HepG2 (cell line): ENCODE data around the gene VARS1. TPM values are rescaled to one million over a fixed set of nuclear protein-coding genes. Genes with fewer than 3 reads are reported as not detected.
A peak's percentile ranks its signal among the peaks of the same experiment; 100 is the strongest.

ENCODE experiments used
- ARID3A ChIP-seq: IDR thresholded peaks from 2 replicates; pipeline ENCODE4 v1.6.1; 2012; ENCODE audit warnings: low read depth, low read length, improper control_type of control experiment
- BATF2 ChIP-seq: sonication (generic); formaldehyde crosslinking; IDR thresholded peaks from 2 replicates; pipeline ENCODE4 v1.8.0; 2022; ENCODE audit warnings: mild to moderate bottlenecking, missing genetic modification reagents, moderate library complexity
- CEBPG ChIP-seq: IDR thresholded peaks from 2 replicates; pipeline ENCODE4 v1.6.1; 2016
- FLYWCH1 ChIP-seq: sonication (generic); formaldehyde crosslinking; IDR thresholded peaks from 2 replicates; pipeline ENCODE4 v1.8.1; 2023; ENCODE audit warnings: mild to moderate bottlenecking, missing genetic modification reagents
- FOXP1 ChIP-seq, 2 experiments: fragments of 450-650 bp in 1 of 2; IDR thresholded peaks; 2 replicates each; pipeline ENCODE4 v1.6.1; 2017 to 2018; ENCODE audit warnings: antibody characterized with exemption in 1 of 2
- GFI1 ChIP-seq: sonication (generic); formaldehyde crosslinking; IDR thresholded peaks from 2 replicates; pipeline ENCODE4 v1.5.0; 2020; ENCODE audit warnings: missing genetic modification reagents, mild to moderate bottlenecking, borderline replicate concordance
- HCFC1 ChIP-seq: fragments of 150-350 bp; IDR thresholded peaks from 2 replicates; pipeline ENCODE4 v1.6.1; 2014; ENCODE audit warnings: low read depth, low read length
- HMGA1 ChIP-seq: sonication (generic); formaldehyde crosslinking; conservative IDR thresholded peaks from 2 replicates; pipeline ENCODE4 v1.4.0; 2020; ENCODE audit warnings: missing genetic modification reagents
- ISL2 ChIP-seq: sonication (generic); formaldehyde crosslinking; IDR thresholded peaks from 2 replicates; pipeline ENCODE4 v1.5.0; 2020; ENCODE audit warnings: missing genetic modification reagents
- KDM3A ChIP-seq: IDR thresholded peaks from 2 replicates; pipeline ENCODE4 v1.6.1; 2018; ENCODE audit warnings: low read depth, missing compliant biosample characterization
- MAFF ChIP-seq: IDR thresholded peaks from 2 replicates; pipeline ENCODE4 v1.6.1; 2011; ENCODE audit warnings: low read depth, low read length, improper control_type of control experiment
- NFKBIZ ChIP-seq: IDR thresholded peaks from 2 replicates; pipeline ENCODE4 v1.6.1; 2018; ENCODE audit warnings: missing genetic modification reagents, missing compliant biosample characterization
- NR2F2 ChIP-seq: IDR thresholded peaks from 2 replicates; pipeline ENCODE4 v1.6.1; 2012; ENCODE audit warnings: low read depth, inconsistent platforms, borderline replicate concordance
- PATZ1 ChIP-seq: sonication (generic); formaldehyde crosslinking; IDR thresholded peaks from 2 replicates; pipeline ENCODE4 v1.4.0; 2020; ENCODE audit warnings: missing genetic modification reagents
- RXRA ChIP-seq: sonication (generic); formaldehyde crosslinking; IDR thresholded peaks from 2 replicates; pipeline ENCODE4 v1.5.1; 2020; ENCODE audit warnings: missing genetic modification reagents
- SKI ChIP-seq: fragments of 450-650 bp; IDR thresholded peaks from one replicate; pipeline ENCODE4 v1.6.1; 2018; ENCODE audit warnings: mild to moderate bottlenecking; ENCODE audit not compliant: partially characterized antibody
- SMAD9 ChIP-seq: sonication (generic); formaldehyde crosslinking; IDR thresholded peaks from 2 replicates; pipeline ENCODE4 v1.5.1; 2020; ENCODE audit warnings: mild to moderate bottlenecking, missing genetic modification reagents
- TARDBP ChIP-seq: sonication (generic); formaldehyde crosslinking; IDR thresholded peaks from 2 replicates; pipeline ENCODE4 v1.8.0; 2022; ENCODE audit warnings: mild to moderate bottlenecking, missing genetic modification reagents
- TBL1XR1 ChIP-seq: fragments of 150-350 bp; IDR thresholded peaks from 2 replicates; pipeline ENCODE4 v1.6.1; 2014; ENCODE audit warnings: borderline replicate concordance, low read length; ENCODE audit not compliant: partially characterized antibody
- TCF7 ChIP-seq: sonication (generic); IDR thresholded peaks from 2 replicates; pipeline ENCODE4 v1.6.1; 2016; ENCODE audit warnings: antibody characterized with exemption, low read depth
- TP53 ChIP-seq: sonication (generic); formaldehyde crosslinking; conservative IDR thresholded peaks from 2 replicates; pipeline ENCODE4 v1.4.0; 2020; ENCODE audit warnings: missing genetic modification reagents
- ZIK1 ChIP-seq: sonication (generic); formaldehyde crosslinking; IDR thresholded peaks from 2 replicates; pipeline ENCODE4 v1.5.0; 2020; ENCODE audit warnings: mild to moderate bottlenecking, low read depth, missing genetic modification reagents, borderline replicate concordance
- ZNF12 ChIP-seq: sonication (generic); formaldehyde crosslinking; IDR thresholded peaks from 2 replicates; pipeline ENCODE4 v1.5.0; 2020; ENCODE audit warnings: missing genetic modification reagents
- ZNF136 ChIP-seq: sonication (generic); formaldehyde crosslinking; IDR thresholded peaks from 2 replicates; pipeline ENCODE4 v1.8.1; 2022; ENCODE audit warnings: low read depth, mild to moderate bottlenecking, moderate library complexity, missing genetic modification reagents
- ZNF335 ChIP-seq: sonication (generic); formaldehyde crosslinking; IDR thresholded peaks from 2 replicates; pipeline ENCODE4 v1.4.0; 2020; ENCODE audit warnings: missing genetic modification reagents
- ZNF414 ChIP-seq: sonication (generic); formaldehyde crosslinking; IDR thresholded peaks from 2 replicates; pipeline ENCODE4 v1.5.0; 2020; ENCODE audit warnings: missing genetic modification reagents
- ZNF543 ChIP-seq: sonication (generic); formaldehyde crosslinking; IDR thresholded peaks from 2 replicates; pipeline ENCODE4 v1.4.0; 2020; ENCODE audit warnings: mild to moderate bottlenecking, missing genetic modification reagents
- ZNF709 ChIP-seq: sonication (generic); formaldehyde crosslinking; IDR thresholded peaks from 2 replicates; pipeline ENCODE4 v1.5.0; 2020; ENCODE audit warnings: mild to moderate bottlenecking, missing genetic modification reagents
- polyA plus RNA-seq, 8 experiments: library from polyadenylated mRNA; depleted of rRNA in 3 of 8; stranded (reverse) in 7 of 8; unstranded in 1 of 8; fragments of >200 nt; fragmentation: Illumina TruSeq in 4 of 8; extraction: Trizol in 4 of 8; gene quantifications; 2 replicates each; pipeline versions ENCODE4 v1.2.1 to v1.2.3, GENCODE V29; 2011 to 2016; ENCODE audit warnings: low read depth in 4 of 8, missing spikeins in 1 of 8, mixed read lengths in 1 of 8; ENCODE audit not compliant: insufficient read depth in 1 of 8
- total RNA-seq, 5 experiments: library from RNA; depleted of rRNA; stranded (reverse); fragments of >200 nt; fragmentation: Illumina TruSeq; extraction: Trizol; gene quantifications; 2 replicates each; pipeline ENCODE4 v1.2.3, GENCODE V29; 2016; ENCODE audit warnings: low read depth in 1 of 5

The VARS1 gene
- total and polyA plus RNA-seq, 2 of the 13 experiments (the other 11 are each of a cell fraction or from before 2014, with no cell fraction given), result 14.7 to 56.1 TPM

- peak; percentile 72 for TF ChIP-seq PATZ1 (CRISPR knock-in tag)
- TF ChIP-seq KDM3A, result no peak
- no peak; the same call in 1 of the 2 replicates for TF ChIP-seq ZNF543 (CRISPR knock-in tag)
- peak; percentile 54 for TF ChIP-seq CEBPG (CRISPR knock-in tag)
- peak; percentile 67; the same call in 1 of the 2 replicates for TF ChIP-seq ZNF136
- 0 out of 2 replicates have a peak, but pooled peaks have one; percentile 46 for TF ChIP-seq RXRA (CRISPR knock-in tag)
- no peak for TF ChIP-seq ISL2 (CRISPR knock-in tag)
- no peak for TF ChIP-seq ZIK1 (CRISPR knock-in tag)
- no peak for TF ChIP-seq HMGA1
- TF ChIP-seq MAFF, result 0 out of 2 replicates have a peak, but pooled peaks have one; percentile 19
- TF ChIP-seq ZNF709, result no peak
- peak; percentile 17; the same call in 1 of the 2 replicates for TF ChIP-seq HCFC1
- no peak for TF ChIP-seq ZNF12 (CRISPR knock-in tag)
- TF ChIP-seq FOXP1 (IDR thresholded peaks at IDR 0.05), result no peak
- TF ChIP-seq FOXP1 (CRISPR knock-in tag; IDR thresholded peaks at IDR 0.05), result no peak
- 0 out of 2 replicates have a peak, but pooled peaks have one; percentile 32 for TF ChIP-seq ARID3A
- no peak for TF ChIP-seq SMAD9 (CRISPR knock-in tag)
- no peak for TF ChIP-seq TCF7
- no peak; the same call in 1 of the 2 replicates for TF ChIP-seq NFKBIZ
- TF ChIP-seq SKI, result no peak
- TF ChIP-seq FLYWCH1 (CRISPR knock-in tag), result no peak
- 0 out of 2 replicates have a peak, but pooled peaks have one; percentile 6 for TF ChIP-seq NR2F2
- TF ChIP-seq ZNF414 (CRISPR knock-in tag), result 0 out of 2 replicates have a peak, but pooled peaks have one; percentile 12
- peak; percentile 97 for TF ChIP-seq ZNF335 (CRISPR knock-in tag)
- TF ChIP-seq GFI1 (CRISPR knock-in tag), result no peak
- TF ChIP-seq BATF2 (CRISPR knock-in tag), result no peak
- no peak for TF ChIP-seq TBL1XR1
- TF ChIP-seq TARDBP (CRISPR knock-in tag), result no peak
- TF ChIP-seq TP53, result no peak
Observed at GRCh38 chr6:31822036-31822821, 26.7 kb upstream of the VARS1 start (continued).
